ENCODE data around the gene RASL10B. TPM values are rescaled to one million over a fixed set of nuclear protein-coding genes. Genes with fewer than 3 reads are reported as not detected.

The RASL10B gene
- polyA plus RNA-seq, 1 donor from 2014 or later = 10.7 TPM

GRCh38 chr17:35708951-35709350 is 22.5 kb upstream of the RASL10B start:
- H3K9me2 ChIP-seq (ENCODE audit: insufficient read depth, low read length) = no peaks in the 10 kb centered on the region
- no peaks in the 10 kb centered on the region for H3F3A ChIP-seq (ENCODE audit: insufficient read depth, low read length, poor library complexity, severe bottlenecking)
- H3K79me2 ChIP-seq (replicated peaks; ENCODE audit: insufficient read depth, low read length) = no peaks in the 10 kb centered on the region
- TF ChIP-seq SMC3 (conservative IDR thresholded peaks at IDR 0.05; ENCODE audit: poor library complexity) = no peak
- no peak for TF ChIP-seq POLR2AphosphoS5 (IDR thresholded peaks at IDR 0.05)
- no peak for TF ChIP-seq TAF1 (IDR thresholded peaks at IDR 0.05; ENCODE audit: low read depth)
- no peak for TF ChIP-seq MXI1 (conservative IDR thresholded peaks at IDR 0.05; ENCODE audit: poor library complexity, severe bottlenecking)
- TF ChIP-seq CTCF (IDR thresholded peaks at IDR 0.05; ENCODE audit: poor library complexity, severe bottlenecking) = no peak
- no peak for TF ChIP-seq RAD21 (conservative IDR thresholded peaks at IDR 0.05)
- no peak for TF ChIP-seq EP300 (conservative IDR thresholded peaks at IDR 0.05; ENCODE audit: poor library complexity, severe bottlenecking)
- no peak for TF ChIP-seq EZH2 (IDR thresholded peaks at IDR 0.05; ENCODE audit: borderline replicate concordance, insufficient read depth, low read length, poor library complexity, severe bottlenecking)
- TF ChIP-seq REST (IDR thresholded peaks at IDR 0.05; ENCODE audit: borderline replicate concordance) = no peak
- no peak overlapping the region for H3K4me2 ChIP-seq (ENCODE audit: low read length)
- no peaks in the 10 kb centered on the region for H4K20me1 ChIP-seq (ENCODE audit: insufficient read depth)
- H3K27me3 ChIP-seq (ENCODE audit: insufficient read depth, low read depth, low read length) = no peaks in the 10 kb centered on the region
- no peak overlapping the region for H3K9ac ChIP-seq (ENCODE audit: low read length)
- no peaks in the 10 kb centered on the region for H3K36me3 ChIP-seq (ENCODE audit: insufficient read depth, low read length)
- H3K4me3 ChIP-seq (ENCODE audit: low read length) = no peak overlapping the region
- no peaks in the 10 kb centered on the region for H3K9me3 ChIP-seq (ENCODE audit: low read length)
- no peak overlapping the region for H2AFZ ChIP-seq (ENCODE audit: low read depth, low read length)
- H3K27ac ChIP-seq (ENCODE audit: low read length) = no peak overlapping the region

- Histone ChIP-seq H3K4me2 (ENCODE audit: low read length) (no peak overlapping the region), H3K79me2 (replicated peaks; ENCODE audit: insufficient read depth, low read length) (no peaks in the 10 kb centered on the region), H4K20me1 (ENCODE audit: insufficient read depth) (no peaks in the 10 kb centered on the region), H3K9ac (ENCODE audit: low read length) (no peak overlapping the region), H3K4me3 (ENCODE audit: low read length) (no peak overlapping the region), H3K36me3 (ENCODE audit: insufficient read depth, low read length) (no peaks in the 10 kb centered on the region), H3K9me3 (ENCODE audit: low read length) (no peaks in the 10 kb centered on the region), H3K9me2 (ENCODE audit: insufficient read depth, low read length) (no peaks in the 10 kb centered on the region), H3K27me3 (ENCODE audit: insufficient read depth, low read depth, low read length) (no peaks in the 10 kb centered on the region), H2AFZ (ENCODE audit: low read depth, low read length) (no peak overlapping the region), H3F3A (ENCODE audit: insufficient read depth, low read length, poor library complexity, severe bottlenecking) (no peaks in the 10 kb centered on the region), H3K27ac (ENCODE audit: low read length) (no peak overlapping the region)
- TF ChIP-seq MXI1 (conservative IDR thresholded peaks at IDR 0.05; ENCODE audit: poor library complexity, severe bottlenecking) (no peak), RAD21 (conservative IDR thresholded peaks at IDR 0.05) (no peak), EP300 (conservative IDR thresholded peaks at IDR 0.05; ENCODE audit: poor library complexity, severe bottlenecking) (no peak), SMC3 (conservative IDR thresholded peaks at IDR 0.05; ENCODE audit: poor library complexity) (no peak), EZH2 (IDR thresholded peaks at IDR 0.05; ENCODE audit: borderline replicate concordance, insufficient read depth, low read length, poor library complexity, severe bottlenecking) (no peak), POLR2AphosphoS5 (IDR thresholded peaks at IDR 0.05) (no peak), CTCF (IDR thresholded peaks at IDR 0.05; ENCODE audit: poor library complexity, severe bottlenecking) (no peak), TAF1 (IDR thresholded peaks at IDR 0.05; ENCODE audit: low read depth) (no peak), REST (IDR thresholded peaks at IDR 0.05; ENCODE audit: borderline replicate concordance) (no peak)
Observed at GRCh38 chr17:35709874-35710273, 21.6 kb upstream of the RASL10B start.

All from neural cell (in vitro differentiated cells).